Lower lobe of right lung (tissue), 2 donors: ENCODE results near the gene MACO1. TPM values are rescaled to one million over a fixed set of nuclear protein-coding genes. Genes with fewer than 3 reads are reported as not detected.

ENCODE experiments used
- ATAC-seq, 2 donors: fragments of 200-7000 bp; cut with Tn5 transposase; one replicate each; pipeline ENCODE4 v1.9.1; 2020 to 2022; ENCODE audit warnings: mild to moderate bottlenecking in 2 of 2, moderate library complexity in 2 of 2
- DNase-seq: peaks from one replicate; pipeline ENCODE4 v3.0.0-alpha.2; 2020
- H3K27ac ChIP-seq: fragments of 200-600 bp; one replicate; pipeline ENCODE4 v1.8.0; 2022
- H3K27me3 ChIP-seq: fragments of 200-600 bp; one replicate; pipeline ENCODE4 v1.8.0; 2022; ENCODE audit warnings: low read depth
- H3K36me3 ChIP-seq: fragments of 200-600 bp; one replicate; pipeline ENCODE4 v1.8.0; 2022; ENCODE audit warnings: mild to moderate bottlenecking
- H3K4me1 ChIP-seq: fragments of 200-600 bp; one replicate; pipeline ENCODE4 v1.8.0; 2022
- H3K4me3 ChIP-seq: fragments of 200-600 bp; one replicate; pipeline ENCODE4 v1.8.0; 2022; ENCODE audit warnings: mild to moderate bottlenecking
- H3K9me3 ChIP-seq: fragments of 200-600 bp; one replicate; pipeline ENCODE4 v1.8.0; 2022
- CTCF ChIP-seq: fragments of 200-600 bp; IDR thresholded peaks from one replicate; pipeline ENCODE4 v1.8.0; 2022; ENCODE audit warnings: antibody characterized with exemption, mild to moderate bottlenecking
- intact Hi-C: fragments of 100-400 bp; cut with DNase I; formaldehyde crosslinking; loops from one replicate; pipeline ENCODE4 v1.11.0; 2022
- total RNA-seq: library from RNA; stranded (reverse); fragmentation: NEBNext Ultra II Directional; extraction: Animal tissue kit (Norgen Biotek cat#: 25700); gene quantifications from one replicate; pipeline ENCODE4 v1.2.1, GENCODE V29; 2021
- donor health status: DM: no; HTN: yes; CAD: no; lungs with severe emphysema.

Gene MACO1
- total RNA-seq, 1 donor from 2014 or later = 19.7 TPM

GRCh38 chr1:25528881-25529517 is 98.3 kb downstream of the MACO1 start:
- Histone ChIP-seq H3K4me1 (no peaks in the 10 kb centered on the region), H3K27ac (no peak overlapping the region), H3K4me3 (no peak overlapping the region), H3K9me3 (no peaks in the 10 kb centered on the region), H3K27me3 (no peaks in the 10 kb centered on the region), H3K36me3 (no peaks in the 10 kb centered on the region)
- intact Hi-C loops = no loop called here
- ATAC-seq (no peak), DNase-seq (no peak)
- no peak for TF ChIP-seq CTCF

GRCh38 chr1:25529518-25530185 is 99.0 kb downstream of the MACO1 start:
- no peak overlapping the region for H3K4me3 ChIP-seq
- H3K9me3 ChIP-seq = no peaks in the 10 kb centered on the region
- DNase-seq (no peak), ATAC-seq (no peak)
- TF ChIP-seq CTCF = no peak
- intact Hi-C loops = no loop called here
- no peak overlapping the region for H3K27ac ChIP-seq
- no peaks in the 10 kb centered on the region for H3K4me1 ChIP-seq
- H3K36me3 ChIP-seq = no peaks in the 10 kb centered on the region
- H3K27me3 ChIP-seq = no peaks in the 10 kb centered on the region

GRCh38 chr1:25530186-25531081 is 99.7 kb downstream of the MACO1 start:
- no peak for TF ChIP-seq CTCF
- no peaks in the 10 kb centered on the region for H3K9me3 ChIP-seq
- intact Hi-C loops = no loop called here
- H3K36me3 ChIP-seq = no peaks in the 10 kb centered on the region
- H3K27ac ChIP-seq = no peak overlapping the region
- H3K4me1 ChIP-seq = no peaks in the 10 kb centered on the region
- DNase-seq (no peak), ATAC-seq (no peak)
- H3K27me3 ChIP-seq = no peaks in the 10 kb centered on the region
- H3K4me3 ChIP-seq = no peak overlapping the region

GRCh38 chr1:25531082-25531461 is 100.4 kb downstream of the MACO1 start:
- H3K4me3 ChIP-seq = no peak overlapping the region
- no peaks in the 10 kb centered on the region for H3K9me3 ChIP-seq
- H3K27ac ChIP-seq = no peak overlapping the region
- no peaks in the 10 kb centered on the region for H3K27me3 ChIP-seq
- no peak for TF ChIP-seq CTCF
- intact Hi-C loops = no loop called here
- DNase-seq = no peak
- no peak for ATAC-seq
- no peaks in the 10 kb centered on the region for H3K4me1 ChIP-seq
- H3K36me3 ChIP-seq = no peaks in the 10 kb centered on the region

- DNase-seq (no peak), ATAC-seq (no peak)
- Histone ChIP-seq H3K4me3 (no peak overlapping the region), H3K27me3 (no peaks in the 10 kb centered on the region), H3K27ac (no peak overlapping the region), H3K36me3 (no peaks in the 10 kb centered on the region), H3K9me3 (no peaks in the 10 kb centered on the region), H3K4me1 (no peaks in the 10 kb centered on the region)
- no peak for TF ChIP-seq CTCF
- intact Hi-C loops = no loop called here
Measured at GRCh38 chr1:25532970-25533369, 102.3 kb downstream of the MACO1 start.
